Right cardiac atrium (tissue), 5 donors: ENCODE measurements around the gene CELF4. TPM values are rescaled to one million over a fixed set of nuclear protein-coding genes. Genes with fewer than 3 reads are reported as not detected.
A peak's percentile ranks its signal among the peaks of the same experiment; 100 is the strongest.
"Not testable (repeated sequence)": the region's sequence is repeated elsewhere in the genome, so short reads cannot be mapped to it uniquely, and the experiment has no call there.

Experiments used
- ATAC-seq, 2 donors: fragments of 200-7000 bp; cut with Tn5 transposase; one replicate each; pipeline versions ENCODE4 v1.8.0 to v1.9.1; 2020; ENCODE audit warnings: moderate library complexity in 2 of 2, mild to moderate bottlenecking in 1 of 2
- DNase-seq, 3 donors: peaks; one replicate each; pipeline ENCODE4 v3.0.0-alpha.2; 2020
- H3K27ac ChIP-seq: one replicate; pipeline ENCODE4 v1.5.1; 2013; ENCODE audit warnings: mild to moderate bottlenecking, low read length, control low read depth, moderate library complexity
- H3K27me3 ChIP-seq: one replicate; pipeline ENCODE4 v1.6.1; 2013; ENCODE audit not compliant: control insufficient read depth, insufficient read depth
- H3K4me1 ChIP-seq: one replicate; pipeline ENCODE4 v1.6.1; 2013; ENCODE audit warnings: low read length; ENCODE audit not compliant: control insufficient read depth, insufficient read depth
- H3K4me3 ChIP-seq: one replicate; pipeline ENCODE4 v1.5.1; 2013; ENCODE audit warnings: low read length, control low read depth
- H3K9me3 ChIP-seq: one replicate; pipeline ENCODE4 v1.6.1; 2013; ENCODE audit warnings: low read length; ENCODE audit not compliant: control insufficient read depth
- WGBS: extraction: QIAGEN DNeasy Blood & Tissue Kit; methylation state at CpG from one replicate; pipeline ENCODE4 v1.1.7; 2013; 5-methylcytosine and 5-hydroxymethylcytosine counted together
- intact Hi-C, 4 donors: fragments of 100-400 bp; cut with DNase I; formaldehyde crosslinking; loops; one replicate each; pipeline versions ENCODE4 v1.11.0 to v1.14.0; 2022 to 2023
- polyA plus RNA-seq: library from polyadenylated mRNA; stranded (reverse); fragments of 200-250 nt; gene quantifications from one replicate; pipeline ENCODE4 v1.2.3, GENCODE V29; 2013
- total RNA-seq, 4 donors: library from RNA; stranded (reverse); fragmentation: NEBNext Ultra II Directional; extraction: Animal tissue kit (Norgen Biotek cat#: 25700); gene quantifications; one replicate each; pipeline ENCODE4 v1.2.1, GENCODE V29; 2021
- donor health status: healthy with polysubstance abuse.
- donor health status: DM: no; HTN: yes; CAD: no.
- donor health status: DM: no; HTN: no; CAD: no.
- donor health status: DM: no; HTN: yes; CAD: no; lungs with severe emphysema.
- donor health status: DM: yes; HTN: yes; CAD: no.

Gene CELF4
- total and polyA plus RNA-seq, 5 donors, result 0.79 to 1.4 (median 1.1) TPM

- no peaks in the 10 kb centered on the region for H3K9me3 ChIP-seq
- DNase-seq, result no peak
- ATAC-seq, result peak in 1 of 2 donors; percentile 25
- H3K27ac ChIP-seq, result no peak overlapping the region
- no peak overlapping the region for H3K4me3 ChIP-seq
- peaks cover 5% of the 10 kb centered on the region for H3K4me1 ChIP-seq
- WGBS, result 51% methylated on average over 21 of the region's 21 CpGs
- intact Hi-C loops, result no loop called here
- H3K27me3 ChIP-seq, result no peaks in the 10 kb centered on the region
Observed at GRCh38 chr18:37362158-37362890, 203.3 kb downstream of the CELF4 start.

DNA sequence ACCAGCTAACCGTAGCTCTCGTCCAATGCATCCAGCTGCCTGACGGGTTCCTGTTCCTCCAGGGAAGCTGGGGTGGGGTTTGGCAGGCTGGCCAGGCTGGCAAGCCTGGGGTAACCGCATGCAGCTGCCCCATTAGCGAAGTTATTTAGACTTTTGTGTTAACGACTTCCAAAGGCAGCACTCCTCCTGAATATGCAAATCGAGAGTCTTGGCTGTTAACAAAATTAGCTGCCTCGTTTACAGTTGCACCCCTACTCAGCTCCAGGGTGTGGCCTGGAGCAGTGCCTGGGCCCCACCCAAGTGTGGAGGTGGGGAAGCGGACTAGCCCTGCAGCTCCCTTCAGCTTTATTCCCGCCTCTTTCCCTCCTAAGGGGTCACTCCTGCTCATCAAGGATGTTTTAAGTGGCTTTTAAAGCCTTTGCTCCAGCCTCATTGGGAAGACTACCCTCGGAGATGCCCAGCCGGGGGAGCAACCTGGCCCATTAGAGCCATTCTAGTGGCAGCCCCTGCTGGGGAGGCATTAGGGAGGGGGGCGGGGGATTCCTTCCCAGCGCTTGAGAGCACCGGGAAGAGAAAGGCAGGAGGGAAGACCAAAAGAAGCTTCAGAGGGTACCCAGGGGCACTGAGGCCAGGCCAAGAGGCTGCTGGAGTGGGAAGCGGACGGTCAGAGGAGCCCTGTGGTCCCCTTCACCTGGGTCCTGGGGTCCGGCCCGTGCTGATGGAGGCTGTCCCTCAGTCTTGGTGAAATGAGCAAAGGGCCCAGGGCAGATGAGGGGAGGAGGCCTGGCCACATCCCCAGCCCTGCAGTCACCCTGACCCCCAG is 204.1 kb downstream of the CELF4 start:
- ATAC-seq (no peak), DNase-seq (no peak)
- WGBS, result 54% methylated on average over 19 of the region's 19 CpGs
- intact Hi-C loops, result no loop called here
- Histone ChIP-seq H3K27me3 (no peaks in the 10 kb centered on the region), H3K9me3 (no peaks in the 10 kb centered on the region), H3K4me1 (peaks cover 5% of the 10 kb centered on the region), H3K27ac (no peak overlapping the region), H3K4me3 (no peak overlapping the region)

GRCh38 chr18:37358061-37358460 is 207.5 kb downstream of the CELF4 start:
- H3K9me3 ChIP-seq, H3K27ac ChIP-seq, H3K4me3 ChIP-seq, H3K4me1 ChIP-seq, intact Hi-C loops, ATAC-seq, DNase-seq, H3K27me3 ChIP-seq: not testable (repeated sequence)
- WGBS, result 75% methylated on average over 9 of the region's 9 CpGs

DNA sequence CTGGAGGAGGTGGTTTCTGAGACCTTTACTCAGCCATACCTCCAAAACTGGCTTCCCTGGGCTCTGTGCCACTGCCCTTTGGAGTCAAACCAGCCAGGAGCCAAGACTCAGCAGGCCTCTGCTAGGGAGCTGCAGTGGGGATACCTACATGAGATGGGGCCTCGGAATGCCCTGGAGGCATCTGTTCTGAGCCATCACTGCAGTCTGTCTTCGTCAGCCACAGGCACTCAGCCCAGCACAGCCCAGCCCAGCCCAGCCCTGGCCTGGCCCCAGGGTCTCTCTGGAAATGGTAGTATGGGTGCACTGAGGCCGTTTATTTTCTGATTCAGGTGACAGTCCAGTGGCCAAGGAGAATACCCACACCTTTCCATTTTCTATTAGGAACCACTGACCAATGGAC is 209.8 kb downstream of the CELF4 start:
- H3K4me1 ChIP-seq, result no peaks in the 10 kb centered on the region
- DNase-seq, result no peak
- intact Hi-C loops, result no loop called here
- H3K27ac ChIP-seq, result no peak overlapping the region
- 77% methylated on average over 3 of the region's 3 CpGs for WGBS
- H3K27me3 ChIP-seq, result no peaks in the 10 kb centered on the region
- ATAC-seq, result peak in 1 of 2 donors; percentile 15
- H3K4me3 ChIP-seq, result no peak overlapping the region
- H3K9me3 ChIP-seq, result no peaks in the 10 kb centered on the region

GRCh38 chr18:37351110-37351509 is 214.5 kb downstream of the CELF4 start:
- Histone ChIP-seq H3K4me1 (no peaks in the 10 kb centered on the region), H3K27me3 (no peaks in the 10 kb centered on the region), H3K27ac (no peak overlapping the region), H3K4me3 (no peak overlapping the region), H3K9me3 (no peaks in the 10 kb centered on the region)
- ATAC-seq, result no peak
- WGBS, result 75% methylated on average over 9 of the region's 9 CpGs
- intact Hi-C loops, result no loop called here
- no peak for DNase-seq

DNA sequence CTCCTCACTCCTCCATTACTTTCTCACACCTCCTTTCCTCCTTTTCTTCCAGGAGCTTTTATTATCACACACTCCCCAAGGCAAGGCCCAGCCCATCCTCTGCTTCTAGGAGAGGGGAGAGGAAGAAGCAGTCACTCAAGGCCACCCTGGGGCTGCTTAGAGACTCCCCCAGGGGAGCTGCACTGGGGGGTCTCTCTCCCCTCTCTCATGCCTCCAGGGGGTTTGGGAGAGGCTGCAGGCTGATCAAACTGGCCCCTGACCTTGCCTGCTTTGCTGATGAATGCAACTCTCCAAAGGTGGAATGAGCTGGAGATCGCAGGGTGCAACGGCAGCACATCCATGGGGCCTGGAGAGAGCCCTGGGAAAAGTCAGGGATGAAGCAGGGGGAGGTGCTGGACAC is 216.9 kb downstream of the CELF4 start:
- ATAC-seq, result no peak
- no peaks in the 10 kb centered on the region for H3K4me1 ChIP-seq
- no peaks in the 10 kb centered on the region for H3K27me3 ChIP-seq
- H3K4me3 ChIP-seq, result no peak overlapping the region
- H3K27ac ChIP-seq, result no peak overlapping the region
- H3K9me3 ChIP-seq, result no peaks in the 10 kb centered on the region
- intact Hi-C loops, result loop anchor here in 2 of 4 donors (10.0 kb wide), 1 partner anchor 186 kb away; no protein-coding TSS in a partner anchor
- no peak for DNase-seq
- WGBS, result 76% methylated on average over 2 of the region's 2 CpGs

DNA sequence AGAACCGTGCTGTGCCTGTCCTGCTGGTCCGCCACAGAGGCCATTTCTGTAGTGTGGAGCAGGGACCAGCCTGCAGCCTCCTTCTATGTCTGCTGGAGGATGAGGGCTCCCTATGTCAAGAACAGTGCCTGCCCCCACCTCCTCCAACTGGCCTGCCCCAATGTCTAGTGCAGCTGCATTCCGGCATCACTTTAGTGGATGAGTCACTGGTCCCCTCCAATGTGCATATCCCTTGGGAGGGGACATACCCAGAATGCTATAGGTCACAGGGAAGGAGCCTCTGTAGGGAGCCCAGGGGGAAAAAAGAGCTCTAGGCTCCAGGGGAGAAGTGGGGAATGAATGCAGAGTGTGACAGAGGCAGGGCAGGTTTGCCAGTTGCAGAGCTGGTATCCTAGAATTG is 219.6 kb downstream of the CELF4 start:
- 64% methylated on average over 3 of the region's 3 CpGs for WGBS
- intact Hi-C loops, result loop anchor here in 2 of 4 donors (10.0 kb wide), 1 partner anchor 189 kb away; no protein-coding TSS in a partner anchor
- DNase-seq (no peak), ATAC-seq (no peak)
- H3K4me1 ChIP-seq, result no peaks in the 10 kb centered on the region
- no peaks in the 10 kb centered on the region for H3K9me3 ChIP-seq
- no peak overlapping the region for H3K4me3 ChIP-seq
- H3K27me3 ChIP-seq, result no peaks in the 10 kb centered on the region
- H3K27ac ChIP-seq, result no peak overlapping the region

GRCh38 chr18:37343542-37343851 is 222.1 kb downstream of the CELF4 start:
- WGBS, result 26% methylated on average over 7 of the region's 7 CpGs
- H3K27me3 ChIP-seq, result no peaks in the 10 kb centered on the region
- ATAC-seq (no peak), DNase-seq (no peak)
- H3K4me3 ChIP-seq, result no peak overlapping the region
- intact Hi-C loops, result loop anchor here in 3 of 4 donors (5.0 to 10.0 kb wide), 2 partner anchors 191 to 194 kb away; no protein-coding TSS in a partner anchor
- no peaks in the 10 kb centered on the region for H3K4me1 ChIP-seq
- H3K27ac ChIP-seq, result no peak overlapping the region
- H3K9me3 ChIP-seq, result no peaks in the 10 kb centered on the region

GRCh38 chr18:37341473-37342086 is 224.0 kb downstream of the CELF4 start:
- H3K9me3 ChIP-seq, result no peaks in the 10 kb centered on the region
- H3K4me3 ChIP-seq, result no peak overlapping the region
- 80% methylated on average over 5 of the region's 5 CpGs for WGBS
- ATAC-seq, result no peak
- H3K27me3 ChIP-seq, result no peaks in the 10 kb centered on the region
- H3K27ac ChIP-seq, result no peak overlapping the region
- H3K4me1 ChIP-seq, result no peaks in the 10 kb centered on the region
- DNase-seq, result no peak
- intact Hi-C loops, result loop anchor here in 3 of 4 donors (5.0 to 10.0 kb wide), 2 partner anchors 193 to 196 kb away; no protein-coding TSS in a partner anchor

- 61% methylated on average over 2 of the region's 2 CpGs for WGBS
- no peaks in the 10 kb centered on the region for H3K27me3 ChIP-seq
- H3K27ac ChIP-seq, result no peak overlapping the region
- DNase-seq, result no peak
- H3K4me1 ChIP-seq, result no peaks in the 10 kb centered on the region
- H3K4me3 ChIP-seq, result no peak overlapping the region
- no peaks in the 10 kb centered on the region for H3K9me3 ChIP-seq
- intact Hi-C loops, result loop anchor here in 3 of 4 donors (5.0 to 10.0 kb wide), 2 partner anchors 194 to 196 kb away; no protein-coding TSS in a partner anchor
- ATAC-seq, result no peak
Observed at GRCh38 chr18:37341016-37341415, 224.6 kb downstream of the CELF4 start.
